HepG2 (cell line): ENCODE results near the gene WDR86. TPM values are rescaled to one million over a fixed set of nuclear protein-coding genes. Genes with fewer than 3 reads are reported as not detected.

Experiments
- ATAC-seq: fragments of 200-7000 bp; cut with Tn5 transposase; 3 replicates; pipeline ENCODE4 v1.9.1; 2020; ENCODE audit warnings: mild to moderate bottlenecking, moderate library complexity
- BruUV-seq: library from RNA; stranded (reverse); fragments of 400-500 nt; replicated peaks from 2 replicates; lab custom pipeline; 2021; lab: Mats Ljungman, UMichigan
- CTCF ChIA-PET: fragments of 300-600 bp; formaldehyde crosslinking; extraction: SDS; loops from one replicate; lab custom pipeline; 2021; ENCODE audit warnings: low total read pairs, inconsistent platforms, low intra/inter-chr PET ratio; lab: Yijun Ruan, JAX
- POLR2A ChIA-PET: fragments of 350-600 bp; sonication (Branson Sonifier 250); formaldehyde crosslinking; loops from one replicate; lab custom pipeline; 2020; ENCODE audit warnings: antibody characterized with exemption, inconsistent platforms; lab: Yijun Ruan, JAX
- DNase-seq: peaks from one replicate; pipeline ENCODE4 v3.0.0-alpha.2; 2015; ENCODE audit warnings: low spot score
- FAIRE-seq: peaks from 3 replicates; lab custom pipeline; 2011; peaks lifted over from hg19 to GRCh38; lab: Jason Lieb, UNC
- H2AFZ ChIP-seq: one replicate; pipeline ENCODE4 v1.6.1; 2011; ENCODE audit warnings: low read length, inconsistent platforms
- H3K27ac ChIP-seq: fragments of 300-600 bp; 3 replicates; pipeline ENCODE4 v1.8.0; 2011; ENCODE audit warnings: mixed run types, mild to moderate bottlenecking, mixed read lengths, low read length, inconsistent platforms; ENCODE audit not compliant: insufficient read depth; ENCODE audit errors: extremely low read length
- H3K27me3 ChIP-seq, 2 experiments: fragments of 200-600 bp in 1 of 2; 2 replicates in 1 of 2; 3 replicates in 1 of 2; pipeline versions ENCODE4 v1.6.0 to v1.8.0; 2011; ENCODE audit warnings: low read length in 2 of 2, mild to moderate bottlenecking in 2 of 2, moderate library complexity in 2 of 2, inconsistent platforms in 1 of 2; ENCODE audit not compliant: insufficient read depth in 2 of 2, control insufficient read depth in 1 of 2
- H3K36me3 ChIP-seq, 2 experiments: fragments of 200-600 bp in 1 of 2; replicated peaks in 1 of 2; 2 replicates in 1 of 2; 3 replicates in 1 of 2; pipeline versions ENCODE4 v1.5.1 to v1.8.0; 2011; ENCODE audit warnings: low read length in 2 of 2, inconsistent platforms in 1 of 2; ENCODE audit not compliant: insufficient read depth in 2 of 2, control insufficient read depth in 1 of 2
- H3K4me1 ChIP-seq: 2 replicates; pipeline ENCODE4 v1.5.1; 2012; ENCODE audit warnings: low read length, inconsistent platforms; ENCODE audit not compliant: insufficient read depth
- H3K4me2 ChIP-seq: 2 replicates; pipeline ENCODE4 v1.6.0; 2011; ENCODE audit warnings: low read depth, low read length, inconsistent platforms
- H3K4me3 ChIP-seq, 3 experiments: fragments of 200-600 bp in 1 of 3; sonication (generic), shearing (Covaris generic) in 1 of 3; replicated peaks in 1 of 3; 2 replicates each; pipeline ENCODE4 v1.5.1; 2011 to 2016; ENCODE audit warnings: low read length in 3 of 3, inconsistent platforms in 2 of 3, low read depth in 2 of 3, mild to moderate bottlenecking in 2 of 3, control low read depth in 1 of 3, mixed read lengths in 1 of 3; ENCODE audit not compliant: insufficient read depth in 1 of 3
- H3K79me2 ChIP-seq: one replicate; pipeline ENCODE4 v1.6.1; 2011; ENCODE audit warnings: low read length, inconsistent platforms; ENCODE audit not compliant: insufficient read depth
- H3K9ac ChIP-seq: 2 replicates; pipeline ENCODE4 v1.6.0; 2011; ENCODE audit warnings: mild to moderate bottlenecking, low read depth, low read length, inconsistent platforms; ENCODE audit not compliant: insufficient read depth
- H3K9me3 ChIP-seq: 2 replicates; pipeline ENCODE4 v1.5.1; 2012; ENCODE audit warnings: mild to moderate bottlenecking, low read length
- H4K20me1 ChIP-seq: 2 replicates; pipeline ENCODE4 v1.6.0; 2011; ENCODE audit warnings: inconsistent platforms, mild to moderate bottlenecking, low read length, moderate library complexity; ENCODE audit not compliant: insufficient read depth
- ETV6 ChIP-seq: sonication (generic); formaldehyde crosslinking; conservative IDR thresholded peaks from 2 replicates; pipeline ENCODE4 v1.4.0; 2020; ENCODE audit warnings: missing genetic modification reagents
- MIER3 ChIP-seq: IDR thresholded peaks from 2 replicates; pipeline ENCODE4 v1.6.1; 2016; ENCODE audit warnings: missing compliant biosample characterization, borderline replicate concordance
- SP2 ChIP-seq: sonication (generic); formaldehyde crosslinking; IDR thresholded peaks from 2 replicates; pipeline ENCODE4 v1.5.1; 2020; ENCODE audit warnings: mild to moderate bottlenecking, missing genetic modification reagents
- SRF ChIP-seq: IDR thresholded peaks from 2 replicates; pipeline ENCODE4 v1.6.1; 2011; ENCODE audit warnings: mild to moderate bottlenecking, low read depth, low read length, moderate library complexity
- TCF12 ChIP-seq, 2 experiments: fragments of 450-650 bp in 1 of 2; sonication (generic) in 1 of 2; formaldehyde crosslinking in 1 of 2; IDR thresholded peaks; 2 replicates each; pipeline versions ENCODE4 v1.6.1 to v1.8.0; 2017 to 2022; ENCODE audit warnings: antibody characterized with exemption in 1 of 2, mild to moderate bottlenecking in 1 of 2, missing genetic modification reagents in 1 of 2, moderate library complexity in 1 of 2
- ZFP36 ChIP-seq: fragments of 150-350 bp; IDR thresholded peaks from 2 replicates; pipeline ENCODE4 v1.6.1; 2018; ENCODE audit warnings: borderline replicate concordance, low read length, low read depth; ENCODE audit not compliant: partially characterized antibody
- ZMYM4 ChIP-seq: sonication (generic); formaldehyde crosslinking; IDR thresholded peaks from 2 replicates; pipeline ENCODE4 v1.8.1; 2023; ENCODE audit warnings: mild to moderate bottlenecking, missing genetic modification reagents
- ZNF24 ChIP-seq: fragments of 450-650 bp; IDR thresholded peaks from 2 replicates; pipeline ENCODE4 v1.6.1; 2017; ENCODE audit warnings: antibody characterized with exemption, mild to moderate bottlenecking
- ZNF274 ChIP-seq: sonication (generic); formaldehyde crosslinking; IDR thresholded peaks from 2 replicates; pipeline ENCODE4 v1.5.1; 2020; ENCODE audit warnings: mild to moderate bottlenecking, missing genetic modification reagents
- ZNF672 ChIP-seq: sonication (generic); formaldehyde crosslinking; IDR thresholded peaks from 2 replicates; pipeline ENCODE4 v1.8.1; 2022; ENCODE audit warnings: missing genetic modification reagents
- WGBS: methylation state at CpG from one replicate; pipeline ENCODE4 v1.1.6; 2017; ENCODE audit warnings: low lambda C conversion rate; 5-methylcytosine and 5-hydroxymethylcytosine counted together
- in situ Hi-C: cut with HindIII; loops from 2 replicates; pipeline ENCODE4 v1.10.0; 2017; ENCODE audit warnings: low pct_unique_long_range_greater_than_20kb; ENCODE audit not compliant: extremely low pct_ligation_motif_present
- intact Hi-C: fragments of 100-400 bp; cut with micrococcal nuclease; formaldehyde crosslinking; loops from one replicate; pipeline ENCODE4 v1.10.0; 2022; ENCODE audit not compliant: unreplicated experiment
- polyA plus RNA-seq, 8 experiments: library from polyadenylated mRNA; depleted of rRNA in 3 of 8; stranded (reverse) in 7 of 8; unstranded in 1 of 8; fragments of >200 nt; fragmentation: Illumina TruSeq in 4 of 8; extraction: Trizol in 4 of 8; gene quantifications; 2 replicates each; pipeline versions ENCODE4 v1.2.1 to v1.2.3, GENCODE V29; 2011 to 2016; ENCODE audit warnings: low read depth in 4 of 8, missing spikeins in 1 of 8, mixed read lengths in 1 of 8; ENCODE audit not compliant: insufficient read depth in 1 of 8
- total RNA-seq, 5 experiments: library from RNA; depleted of rRNA; stranded (reverse); fragments of >200 nt; fragmentation: Illumina TruSeq; extraction: Trizol; gene quantifications; 2 replicates each; pipeline ENCODE4 v1.2.3, GENCODE V29; 2016; ENCODE audit warnings: low read depth in 1 of 5
- TF ChIP-seq, protein P1 (sequence below): sonication (generic); formaldehyde crosslinking; conservative IDR thresholded peaks from 2 replicates; pipeline ENCODE4 v1.8.1; 2023; ENCODE audit warnings: missing genetic modification reagents
- TF ChIP-seq, protein P2 (sequence below): sonication (generic); formaldehyde crosslinking; IDR thresholded peaks from 2 replicates; pipeline ENCODE4 v1.5.1; 2020; ENCODE audit warnings: missing genetic modification reagents, mild to moderate bottlenecking, borderline replicate concordance
- TF ChIP-seq, protein P3 (sequence below): sonication (generic); formaldehyde crosslinking; IDR thresholded peaks from 2 replicates; pipeline ENCODE4 v1.4.0; 2020; ENCODE audit warnings: mild to moderate bottlenecking, low read depth, missing genetic modification reagents
- TF ChIP-seq, protein P4 (sequence below): sonication (generic); formaldehyde crosslinking; IDR thresholded peaks from 2 replicates; pipeline ENCODE4 v1.5.0; 2020; ENCODE audit warnings: mild to moderate bottlenecking, missing genetic modification reagents
- TF ChIP-seq, protein P5 (sequence below): sonication (generic); formaldehyde crosslinking; IDR thresholded peaks from 2 replicates; pipeline ENCODE4 v1.4.0; 2020; ENCODE audit warnings: missing genetic modification reagents
- TF ChIP-seq, protein P6 (sequence below): IDR thresholded peaks from 2 replicates; pipeline ENCODE4 v1.6.1; 2016; ENCODE audit warnings: missing biosample characterization, missing genetic modification reagents, low read depth

Gene WDR86
- total and polyA plus RNA-seq, 2 of the 13 experiments (the other 11 are each of a cell fraction or from before 2014, with no cell fraction given), result 0.11 to 2.9 TPM

DNA sequence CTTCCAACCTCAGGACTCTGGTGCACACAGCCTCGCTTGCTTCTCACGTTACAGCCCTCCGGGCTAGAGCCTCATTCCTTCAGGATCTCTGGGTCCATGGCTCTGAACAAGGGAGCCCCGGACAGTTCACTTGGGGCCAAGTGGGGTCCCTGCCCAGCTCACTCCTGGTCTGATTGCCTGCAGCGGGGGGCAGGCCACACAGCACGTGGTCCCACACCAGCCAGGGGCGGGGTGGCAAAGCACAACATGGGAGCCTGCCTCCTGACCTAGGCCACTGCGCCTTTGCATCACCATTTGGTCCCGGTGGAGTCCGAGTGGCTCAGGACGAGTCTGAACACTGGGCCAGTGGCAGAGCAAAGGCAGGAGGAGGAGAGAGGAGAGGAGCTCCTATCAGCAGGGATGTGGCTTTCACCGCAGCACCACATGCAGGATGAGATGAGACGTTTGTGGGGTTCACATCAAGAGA lies 43.5 kb upstream of the WDR86 start:
- Histone ChIP-seq H3K79me2 (no peaks in the 10 kb centered on the region), H3K9me3 (no peaks in the 10 kb centered on the region), H3K4me2 (no peak overlapping the region), H3K36me3 (no peaks in the 10 kb centered on the region), H3K4me1 (no peaks in the 10 kb centered on the region), H3K9ac (no peak overlapping the region), H3K27me3 (peaks cover 9 to 55% of the 10 kb centered on the region in 2 experiments; a peak in 4 of 5 replicates), H4K20me1 (no peaks in the 10 kb centered on the region), H3K4me3 (no peak overlapping the region), H3K27ac (no peak overlapping the region), H2AFZ (no peak overlapping the region)
- 43% methylated on average over 4 of the region's 13 CpGs for WGBS
- FAIRE-seq (no peak), ATAC-seq (no peak), DNase-seq (no peak)
- intact Hi-C loops, result no loop called here
- ChIA-PET POLR2A (no interaction called here), CTCF (no interaction called here)
- in situ Hi-C loops, result no loop called here
- BruUV-seq, result no TSS peak
- TF ChIP-seq, protein P1, sequence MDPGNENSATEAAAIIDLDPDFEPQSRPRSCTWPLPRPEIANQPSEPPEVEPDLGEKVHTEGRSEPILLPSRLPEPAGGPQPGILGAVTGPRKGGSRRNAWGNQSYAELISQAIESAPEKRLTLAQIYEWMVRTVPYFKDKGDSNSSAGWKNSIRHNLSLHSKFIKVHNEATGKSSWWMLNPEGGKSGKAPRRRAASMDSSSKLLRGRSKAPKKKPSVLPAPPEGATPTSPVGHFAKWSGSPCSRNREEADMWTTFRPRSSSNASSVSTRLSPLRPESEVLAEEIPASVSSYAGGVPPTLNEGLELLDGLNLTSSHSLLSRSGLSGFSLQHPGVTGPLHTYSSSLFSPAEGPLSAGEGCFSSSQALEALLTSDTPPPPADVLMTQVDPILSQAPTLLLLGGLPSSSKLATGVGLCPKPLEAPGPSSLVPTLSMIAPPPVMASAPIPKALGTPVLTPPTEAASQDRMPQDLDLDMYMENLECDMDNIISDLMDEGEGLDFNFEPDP, result no peak
- no peak for TF ChIP-seq ZMYM4
- TF ChIP-seq, protein P2, sequence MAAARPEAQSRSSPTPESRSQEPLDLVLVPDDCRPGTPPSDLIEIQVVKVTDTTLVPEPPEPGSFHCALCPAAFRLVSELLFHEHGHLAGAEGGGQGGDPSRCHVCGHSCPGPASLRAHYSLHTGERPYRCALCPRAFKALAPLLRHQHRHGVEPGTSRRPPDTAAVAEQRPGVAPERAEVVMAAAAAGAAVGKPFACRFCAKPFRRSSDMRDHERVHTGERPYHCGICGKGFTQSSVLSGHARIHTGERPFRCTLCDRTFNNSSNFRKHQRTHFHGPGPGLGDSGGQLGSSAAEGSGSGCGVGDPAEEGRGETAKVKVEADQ (CRISPR knock-in tag), result no peak
- TF ChIP-seq MIER3 (CRISPR knock-in tag), result no peak
- TF ChIP-seq ZNF274 (CRISPR knock-in tag), result no peak
- no peak for TF ChIP-seq SP2 (CRISPR knock-in tag)
- TF ChIP-seq SRF, result no peak
- TF ChIP-seq, protein P3, sequence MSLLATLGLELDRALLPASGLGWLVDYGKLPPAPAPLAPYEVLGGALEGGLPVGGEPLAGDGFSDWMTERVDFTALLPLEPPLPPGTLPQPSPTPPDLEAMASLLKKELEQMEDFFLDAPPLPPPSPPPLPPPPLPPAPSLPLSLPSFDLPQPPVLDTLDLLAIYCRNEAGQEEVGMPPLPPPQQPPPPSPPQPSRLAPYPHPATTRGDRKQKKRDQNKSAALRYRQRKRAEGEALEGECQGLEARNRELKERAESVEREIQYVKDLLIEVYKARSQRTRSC, result no peak
- TF ChIP-seq ZNF24, result no peak
- TF ChIP-seq ZFP36, result no peak
- TF ChIP-seq, protein P4, sequence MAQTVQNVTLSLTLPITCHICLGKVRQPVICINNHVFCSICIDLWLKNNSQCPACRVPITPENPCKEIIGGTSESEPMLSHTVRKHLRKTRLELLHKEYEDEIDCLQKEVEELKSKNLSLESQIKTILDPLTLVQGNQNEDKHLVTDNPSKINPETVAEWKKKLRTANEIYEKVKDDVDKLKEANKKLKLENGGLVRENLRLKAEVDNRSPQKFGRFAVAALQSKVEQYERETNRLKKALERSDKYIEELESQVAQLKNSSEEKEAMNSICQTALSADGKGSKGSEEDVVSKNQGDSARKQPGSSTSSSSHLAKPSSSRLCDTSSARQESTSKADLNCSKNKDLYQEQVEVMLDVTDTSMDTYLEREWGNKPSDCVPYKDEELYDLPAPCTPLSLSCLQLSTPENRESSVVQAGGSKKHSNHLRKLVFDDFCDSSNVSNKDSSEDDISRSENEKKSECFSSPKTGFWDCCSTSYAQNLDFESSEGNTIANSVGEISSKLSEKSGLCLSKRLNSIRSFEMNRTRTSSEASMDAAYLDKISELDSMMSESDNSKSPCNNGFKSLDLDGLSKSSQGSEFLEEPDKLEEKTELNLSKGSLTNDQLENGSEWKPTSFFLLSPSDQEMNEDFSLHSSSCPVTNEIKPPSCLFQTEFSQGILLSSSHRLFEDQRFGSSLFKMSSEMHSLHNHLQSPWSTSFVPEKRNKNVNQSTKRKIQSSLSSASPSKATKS (CRISPR knock-in tag), result no peak
- no peak for TF ChIP-seq TCF12 (IDR thresholded peaks at IDR 0.05)
- no peak for TF ChIP-seq TCF12 (CRISPR knock-in tag; IDR thresholded peaks at IDR 0.05)
- TF ChIP-seq, protein P5, sequence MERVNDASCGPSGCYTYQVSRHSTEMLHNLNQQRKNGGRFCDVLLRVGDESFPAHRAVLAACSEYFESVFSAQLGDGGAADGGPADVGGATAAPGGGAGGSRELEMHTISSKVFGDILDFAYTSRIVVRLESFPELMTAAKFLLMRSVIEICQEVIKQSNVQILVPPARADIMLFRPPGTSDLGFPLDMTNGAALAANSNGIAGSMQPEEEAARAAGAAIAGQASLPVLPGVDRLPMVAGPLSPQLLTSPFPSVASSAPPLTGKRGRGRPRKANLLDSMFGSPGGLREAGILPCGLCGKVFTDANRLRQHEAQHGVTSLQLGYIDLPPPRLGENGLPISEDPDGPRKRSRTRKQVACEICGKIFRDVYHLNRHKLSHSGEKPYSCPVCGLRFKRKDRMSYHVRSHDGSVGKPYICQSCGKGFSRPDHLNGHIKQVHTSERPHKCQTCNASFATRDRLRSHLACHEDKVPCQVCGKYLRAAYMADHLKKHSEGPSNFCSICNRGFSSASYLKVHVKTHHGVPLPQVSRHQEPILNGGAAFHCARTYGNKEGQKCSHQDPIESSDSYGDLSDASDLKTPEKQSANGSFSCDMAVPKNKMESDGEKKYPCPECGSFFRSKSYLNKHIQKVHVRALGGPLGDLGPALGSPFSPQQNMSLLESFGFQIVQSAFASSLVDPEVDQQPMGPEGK (CRISPR knock-in tag), result no peak
- no peak for TF ChIP-seq ZNF672 (CRISPR knock-in tag)
- TF ChIP-seq, protein P6, sequence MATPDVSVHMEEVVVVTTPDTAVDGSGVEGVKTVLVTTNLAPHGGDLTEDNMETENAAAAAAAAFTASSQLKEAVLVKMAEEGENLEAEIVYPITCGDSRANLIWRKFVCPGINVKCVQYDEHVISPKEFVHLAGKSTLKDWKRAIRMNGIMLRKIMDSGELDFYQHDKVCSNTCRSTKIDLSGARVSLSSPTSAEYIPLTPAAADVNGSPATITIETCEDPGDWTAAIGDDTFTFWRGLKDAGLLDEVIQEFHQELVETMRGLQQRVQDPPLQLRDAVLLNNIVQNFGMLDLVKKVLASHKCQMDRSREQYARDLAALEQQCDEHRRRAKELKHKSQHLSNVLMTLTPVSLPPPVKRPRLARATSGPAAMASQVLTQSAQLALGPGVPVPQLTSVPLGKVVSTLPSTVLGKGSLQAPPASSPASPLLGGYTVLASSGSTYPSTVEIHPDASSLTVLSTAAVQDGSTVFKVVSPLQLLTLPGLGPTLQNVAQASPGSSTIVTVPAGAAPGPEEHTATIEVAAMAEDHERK (CRISPR knock-in tag), result no peak
- TF ChIP-seq ETV6 (CRISPR knock-in tag), result no peak
